K562 treated with DMSO at 1 percent for 4 hours (cell line): ENCODE results near the gene GFM2. TPM values are rescaled to one million over a fixed set of nuclear protein-coding genes. Genes with fewer than 3 reads are reported as not detected.

ENCODE experiments used
- total RNA-seq: library from RNA; unstranded; fragments of 300-600 nt; gene quantifications from 2 replicates; pipeline ENCODE4 v1.2.3, GENCODE V29; 2022; ENCODE audit not compliant: insufficient read depth

GFM2 gene, protein sequence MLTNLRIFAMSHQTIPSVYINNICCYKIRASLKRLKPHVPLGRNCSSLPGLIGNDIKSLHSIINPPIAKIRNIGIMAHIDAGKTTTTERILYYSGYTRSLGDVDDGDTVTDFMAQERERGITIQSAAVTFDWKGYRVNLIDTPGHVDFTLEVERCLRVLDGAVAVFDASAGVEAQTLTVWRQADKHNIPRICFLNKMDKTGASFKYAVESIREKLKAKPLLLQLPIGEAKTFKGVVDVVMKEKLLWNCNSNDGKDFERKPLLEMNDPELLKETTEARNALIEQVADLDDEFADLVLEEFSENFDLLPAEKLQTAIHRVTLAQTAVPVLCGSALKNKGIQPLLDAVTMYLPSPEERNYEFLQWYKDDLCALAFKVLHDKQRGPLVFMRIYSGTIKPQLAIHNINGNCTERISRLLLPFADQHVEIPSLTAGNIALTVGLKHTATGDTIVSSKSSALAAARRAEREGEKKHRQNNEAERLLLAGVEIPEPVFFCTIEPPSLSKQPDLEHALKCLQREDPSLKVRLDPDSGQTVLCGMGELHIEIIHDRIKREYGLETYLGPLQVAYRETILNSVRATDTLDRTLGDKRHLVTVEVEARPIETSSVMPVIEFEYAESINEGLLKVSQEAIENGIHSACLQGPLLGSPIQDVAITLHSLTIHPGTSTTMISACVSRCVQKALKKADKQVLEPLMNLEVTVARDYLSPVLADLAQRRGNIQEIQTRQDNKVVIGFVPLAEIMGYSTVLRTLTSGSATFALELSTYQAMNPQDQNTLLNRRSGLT
- 18.2 and 19.9 TPM in 2 replicates for total RNA-seq

DNA sequence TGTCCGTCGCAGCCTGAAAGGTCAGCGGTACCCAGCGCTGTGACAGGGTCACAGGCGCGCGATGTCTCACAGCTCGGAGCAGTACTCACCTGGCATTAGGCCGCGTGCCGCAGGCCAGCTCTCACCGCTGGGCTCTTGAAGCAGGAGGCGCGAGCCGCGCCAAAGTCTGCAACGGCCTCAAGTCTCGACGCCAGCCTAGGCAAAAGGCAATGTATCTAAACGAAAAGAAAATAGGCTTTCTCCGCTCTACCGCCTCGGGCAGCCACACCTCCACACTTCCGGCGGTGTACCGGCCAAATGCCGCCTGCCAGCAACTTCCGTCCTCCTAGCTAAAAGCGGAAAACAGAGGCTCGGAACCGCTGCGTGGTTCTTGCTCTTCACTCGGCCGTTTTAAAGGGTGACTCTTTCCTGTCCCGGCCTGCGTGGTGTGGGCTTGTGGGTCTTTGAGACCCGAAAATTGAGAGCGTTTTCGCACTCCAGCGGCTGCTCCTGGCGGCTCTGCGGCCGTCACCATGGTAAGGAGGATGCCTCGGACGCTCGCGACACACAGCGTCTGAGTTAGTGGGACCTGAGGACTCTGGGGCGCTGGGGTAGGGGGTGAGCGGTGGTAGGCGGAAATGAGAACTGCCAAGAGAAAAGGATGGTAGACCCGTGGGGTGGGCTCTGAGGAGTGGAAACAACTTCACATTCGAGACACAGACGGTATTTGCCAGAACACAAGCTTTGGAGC lies at the start of gene GFM2, which contains the start of gene NSA2:
TSS of gene GFM2 (minus strand) at position 269 of the 730 bp plus-strand sequence. CDS start 3,375 bp downstream, outside the sequence.
TSS of gene NSA2 (plus strand) at position 401 of the 730 bp plus-strand sequence. CDS start at position 513, 112 bp downstream.

DNA sequence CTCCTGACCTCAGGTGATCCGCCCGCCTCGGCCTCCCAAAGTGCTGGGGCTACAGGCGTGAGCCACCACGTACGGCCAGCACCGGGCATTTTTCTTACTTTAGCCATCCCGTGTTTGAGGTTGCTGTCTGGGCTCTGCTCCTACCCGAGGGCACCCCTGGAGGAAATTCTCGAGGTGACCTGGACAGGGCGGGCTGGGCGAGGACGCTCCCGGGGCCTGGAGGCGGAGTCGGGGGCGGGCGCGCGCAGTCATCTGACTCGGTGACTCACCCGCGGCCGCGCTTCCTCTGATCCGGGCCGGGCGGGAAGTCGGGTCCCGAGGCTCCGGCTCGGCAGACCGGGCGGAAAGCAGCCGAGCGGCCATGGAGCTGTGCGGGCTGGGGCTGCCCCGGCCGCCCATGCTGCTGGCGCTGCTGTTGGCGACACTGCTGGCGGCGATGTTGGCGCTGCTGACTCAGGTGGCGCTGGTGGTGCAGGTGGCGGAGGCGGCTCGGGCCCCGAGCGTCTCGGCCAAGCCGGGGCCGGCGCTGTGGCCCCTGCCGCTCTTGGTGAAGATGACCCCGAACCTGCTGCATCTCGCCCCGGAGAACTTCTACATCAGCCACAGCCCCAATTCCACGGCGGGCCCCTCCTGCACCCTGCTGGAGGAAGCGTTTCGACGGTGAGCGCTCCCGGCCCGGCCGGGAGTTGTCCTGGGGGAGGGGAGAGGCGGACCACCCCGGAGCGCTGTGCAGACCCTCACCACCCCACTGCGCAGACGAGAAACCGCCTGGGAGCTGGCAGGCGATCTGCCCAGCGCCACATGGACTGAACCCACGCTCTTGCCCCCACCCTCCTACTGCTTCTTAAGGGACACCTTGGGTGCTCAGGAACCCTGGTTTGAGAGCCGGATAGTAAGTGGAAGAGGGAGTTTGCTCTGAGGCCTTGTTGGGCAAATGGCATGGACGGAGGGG lies 81.7 kb downstream of the GFM2 start, which contains the start of gene HEXB:
TSS of gene HEXB (plus strand) at position 334 of the 952 bp plus-strand sequence. CDS start at position 362, 28 bp downstream.

Other genes starting within 250 kb of the GFM2 start
- gene ENC1, start 126.4 kb downstream of the GFM2 start, total RNA-seq: 0.46 and 2.8 TPM in 2 replicates
- gene HEXB, start 81.9 kb downstream of the GFM2 start, total RNA-seq: 150 and 179 TPM in 2 replicates
- 78.5 and 119 TPM in 2 replicates for gene NSA2, start 132 bp upstream of the GFM2 start, total RNA-seq
- 0.12 TPM in 1 of 2 replicates, not detected in the other for gene FAM169A, start 99.3 kb upstream of the GFM2 start, total RNA-seq